GM23338 (cell line): ENCODE results near the gene DDIT3. TPM values are rescaled to one million over a fixed set of nuclear protein-coding genes. Genes with fewer than 3 reads are reported as not detected.

ENCODE experiments used
- ATAC-seq: fragments of 200-7000 bp; cut with Tn5 transposase; 3 replicates; pipeline ENCODE4 v1.9.1; 2020
- DNase-seq: peaks from one replicate; pipeline ENCODE4 v3.0.0-alpha.2; 2015; ENCODE audit warnings: low spot score
- H2AFZ ChIP-seq: fragments of 200-600 bp; sonication (generic); 2 replicates; pipeline ENCODE4 v1.8.0; 2016; ENCODE audit warnings: antibody characterized with exemption, mild to moderate bottlenecking, moderate library complexity
- H3F3A ChIP-seq: fragments of 200-600 bp; sonication (generic); replicated peaks from 2 replicates; pipeline ENCODE4 v1.8.0; 2017; ENCODE audit warnings: antibody characterized with exemption, mixed run types, low read depth
- H3K27ac ChIP-seq: fragments of 200-600 bp; sonication (generic); 2 replicates; pipeline ENCODE4 v1.6.1; 2016; ENCODE audit warnings: low read depth
- H3K27me3 ChIP-seq: fragments of 200-600 bp; sonication (generic); 2 replicates; pipeline ENCODE4 v1.8.0; 2016; ENCODE audit warnings: mild to moderate bottlenecking, mixed run types, moderate library complexity; ENCODE audit not compliant: insufficient read depth
- H3K36me3 ChIP-seq: fragments of 200-600 bp; sonication (generic); 2 replicates; pipeline ENCODE4 v1.8.0; 2016; ENCODE audit warnings: mild to moderate bottlenecking; ENCODE audit not compliant: insufficient read depth
- H3K4me1 ChIP-seq: fragments of 200-600 bp; sonication (generic); 2 replicates; pipeline ENCODE4 v1.8.0; 2016; ENCODE audit warnings: mild to moderate bottlenecking, moderate library complexity; ENCODE audit not compliant: insufficient read depth
- H3K4me2 ChIP-seq: fragments of 200-600 bp; sonication (generic); 2 replicates; pipeline ENCODE4 v1.7.1; 2017; ENCODE audit warnings: mixed run types
- H3K4me3 ChIP-seq: fragments of 200-600 bp; sonication (generic); 2 replicates; pipeline ENCODE4 v1.6.1; 2016; ENCODE audit warnings: mixed run types
- H3K79me2 ChIP-seq: fragments of 200-600 bp; sonication (generic); replicated peaks from 2 replicates; pipeline ENCODE4 v1.8.0; 2017; ENCODE audit warnings: mild to moderate bottlenecking; ENCODE audit not compliant: insufficient read depth
- H3K9me2 ChIP-seq: fragments of 200-600 bp; sonication (generic); 2 replicates; pipeline ENCODE4 v1.8.0; 2017; ENCODE audit not compliant: insufficient read depth
- H4K20me1 ChIP-seq: fragments of 200-600 bp; sonication (generic); replicated peaks from 2 replicates; pipeline ENCODE4 v1.8.0; 2017; ENCODE audit warnings: mild to moderate bottlenecking; ENCODE audit not compliant: insufficient read depth
- H3K27ac Mint-ChIP-seq: 2 replicates; pipeline ENCODE4 v1.8.0; 2020; ENCODE audit warnings: inconsistent platforms, mild to moderate bottlenecking, moderate library complexity, mixed read lengths
- H3K27me3 Mint-ChIP-seq: 3 replicates; pipeline ENCODE4 v1.8.0; 2022; ENCODE audit warnings: low read depth, mild to moderate bottlenecking, moderate library complexity, mixed read lengths, inconsistent platforms; ENCODE audit not compliant: insufficient read depth, poor library complexity
- H3K36me3 Mint-ChIP-seq: 3 replicates; pipeline ENCODE4 v1.8.0; 2021; ENCODE audit warnings: low read depth, mild to moderate bottlenecking, inconsistent platforms, moderate library complexity, mixed read lengths
- H3K4me1 Mint-ChIP-seq: 3 replicates; pipeline ENCODE4 v1.8.0; 2020; ENCODE audit warnings: mild to moderate bottlenecking, inconsistent platforms, mixed read lengths
- H3K4me3 Mint-ChIP-seq: 3 replicates; pipeline ENCODE4 v1.8.0; 2021; ENCODE audit warnings: moderate library complexity, mild to moderate bottlenecking, inconsistent platforms, mixed read lengths
- H3K9me3 Mint-ChIP-seq: 3 replicates; pipeline ENCODE4 v1.8.0; 2020; ENCODE audit warnings: moderate library complexity, mild to moderate bottlenecking, inconsistent platforms, mixed read lengths
- CREB1 ChIP-seq: fragments of 250-450 bp; sonication (Bioruptor Pico); IDR thresholded peaks from 2 replicates; pipeline ENCODE4 v1.5.0; 2020; ENCODE audit warnings: low read depth, mild to moderate bottlenecking, moderate library complexity
- EZH2 ChIP-seq: fragments of 200-600 bp; sonication (generic); IDR thresholded peaks from one replicate; pipeline ENCODE4 v1.8.0; 2017; ENCODE audit warnings: antibody characterized with exemption, mild to moderate bottlenecking, low read depth; ENCODE audit not compliant: unreplicated experiment
- JUNB ChIP-seq: IDR thresholded peaks from one replicate; pipeline ENCODE4 v1.6.1; 2016; ENCODE audit warnings: antibody characterized with exemption; ENCODE audit not compliant: unreplicated experiment
- NANOG ChIP-seq: IDR thresholded peaks from 2 replicates; pipeline ENCODE4 v1.6.1; 2016; ENCODE audit warnings: antibody characterized with exemption, borderline replicate concordance
- STAT1 ChIP-seq: IDR thresholded peaks from one replicate; pipeline ENCODE4 v1.6.1; 2016; ENCODE audit warnings: antibody characterized with exemption; ENCODE audit not compliant: unreplicated experiment
- ZNF114 ChIP-seq: fragments of 250-450 bp; sonication (Bioruptor Pico); IDR thresholded peaks from 2 replicates; pipeline ENCODE4 v1.5.0; 2020; ENCODE audit warnings: mild to moderate bottlenecking, moderate library complexity
- ZNF462 ChIP-seq: fragments of 250-450 bp; sonication (Bioruptor Pico); IDR thresholded peaks from 2 replicates; pipeline ENCODE4 v1.5.0; 2020; ENCODE audit warnings: mild to moderate bottlenecking, moderate library complexity
- polyA plus RNA-seq: library from polyadenylated mRNA; unstranded; fragments of >200 nt; fragmentation: Nextera tagmentation; extraction: Ambion mirVana; gene quantifications from 2 replicates; pipeline ENCODE4 v1.2.1, GENCODE V29; 2016
- total RNA-seq: library from RNA; depleted of rRNA; stranded (reverse); fragments of >200 nt; shearing (Covaris generic); gene quantifications from 2 replicates; pipeline ENCODE4 v1.2.3, GENCODE V29; 2014

DDIT3 gene
- total and polyA plus RNA-seq, 2 experiments from 2014 or later = 3.9 to 12.5 TPM

GRCh38 chr12:57518920-57519795, 1.2 kb downstream of the DDIT3 start:
- H3K27ac ChIP-seq = peak overlapping the region; percentile 98
- H4K20me1 ChIP-seq = peaks cover 35% of the 10 kb centered on the region
- H3K4me1 ChIP-seq = peaks cover 35% of the 10 kb centered on the region
- peaks cover 37% of the 10 kb centered on the region for H3K36me3 ChIP-seq
- no peak overlapping the region for H2AFZ ChIP-seq
- H3K4me1 Mint-ChIP-seq = peaks cover 44% of the 10 kb centered on the region
- H3K4me3 Mint-ChIP-seq = peak overlapping the region; percentile 83
- peaks cover 54% of the 10 kb centered on the region for H3K36me3 Mint-ChIP-seq
- H3K79me2 ChIP-seq = peaks cover 29% of the 10 kb centered on the region
- H3K4me2 ChIP-seq = peak overlapping the region; percentile 99
- H3K9me2 ChIP-seq = no peaks in the 10 kb centered on the region
- H3F3A ChIP-seq = peaks cover 82% of the 10 kb centered on the region
- ATAC-seq = peak; percentile 4
- H3K27me3 Mint-ChIP-seq = peaks cover 43% of the 10 kb centered on the region
- peak overlapping the region; percentile 77 for H3K4me3 ChIP-seq
- TF ChIP-seq EZH2 (no peak), STAT1 (no peak), ZNF462 (CRISPR knock-in tag) (no peak), NANOG (no peak), JUNB (no peak), CREB1 (CRISPR knock-in tag) (no peak), ZNF114 (CRISPR knock-in tag) (no peak)
- H3K9me3 Mint-ChIP-seq = no peaks in the 10 kb centered on the region; the same call in 2 of the 3 replicates
- DNase-seq = peak; percentile 49
- peak overlapping the region; percentile 99 for H3K27ac Mint-ChIP-seq
- H3K27me3 ChIP-seq = no peaks in the 10 kb centered on the region
